Glomerular visceral epithelial cell (primary cell): ENCODE data around the gene IL21.
A peak's percentile ranks its signal among the peaks of the same experiment; 100 is the strongest.
"Not testable (repeated sequence)": the region's sequence is repeated elsewhere in the genome, so short reads cannot be mapped to it uniquely, and the experiment has no call there.

Experiments used
- DNase-seq: peaks from one replicate; pipeline ENCODE4 v3.0.0-alpha.2; 2016; ENCODE audit errors: extremely low spot score

IL21 gene

GRCh38 chr4:122577808-122578781 lies 42.8 kb downstream of the IL21 start:
- peak; percentile 44 for DNase-seq

DNA sequence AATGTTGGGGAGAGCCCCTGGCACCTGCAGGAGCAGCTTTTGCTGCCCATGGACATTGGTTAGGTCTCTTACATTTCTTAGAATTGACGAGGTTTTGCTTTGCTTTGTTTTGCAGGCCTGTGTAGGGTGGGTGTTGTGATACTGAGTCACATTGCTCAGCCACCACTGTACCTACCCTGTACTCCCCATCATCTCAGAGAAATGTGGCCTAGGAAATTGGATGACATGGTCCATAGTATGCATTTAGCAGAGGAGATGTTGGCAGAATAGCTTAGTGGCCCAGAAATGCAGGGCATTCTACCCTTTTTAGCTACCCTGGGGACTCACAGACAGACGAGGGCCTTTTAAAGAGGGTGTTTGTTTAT lies 43.7 kb downstream of the IL21 start:
- no peak for DNase-seq

GRCh38 chr4:122576261-122577188 lies 44.3 kb downstream of the IL21 start:
- peak; percentile 59 for DNase-seq

DNA sequence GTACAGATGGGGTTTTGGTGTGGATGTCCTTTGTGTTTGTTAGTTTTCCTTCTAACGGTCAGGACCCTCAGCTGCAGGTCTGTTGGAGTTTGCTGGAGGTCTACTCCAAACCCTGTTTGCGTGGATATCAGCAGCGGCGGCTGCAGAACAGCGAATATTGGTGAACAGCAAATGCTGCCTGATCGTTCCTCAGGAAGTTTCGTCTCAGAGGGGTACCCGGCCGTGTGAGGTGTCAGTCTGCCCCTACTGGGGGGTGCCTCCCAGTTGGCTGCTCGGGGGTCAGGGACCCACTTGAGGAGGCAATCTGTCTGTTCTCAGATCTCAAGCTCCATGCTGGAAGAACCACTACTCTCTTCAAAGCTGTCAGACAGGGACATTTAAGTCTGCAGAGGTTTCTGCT lies 46.5 kb downstream of the IL21 start:
- not testable (repeated sequence) for DNase-seq

DNA sequence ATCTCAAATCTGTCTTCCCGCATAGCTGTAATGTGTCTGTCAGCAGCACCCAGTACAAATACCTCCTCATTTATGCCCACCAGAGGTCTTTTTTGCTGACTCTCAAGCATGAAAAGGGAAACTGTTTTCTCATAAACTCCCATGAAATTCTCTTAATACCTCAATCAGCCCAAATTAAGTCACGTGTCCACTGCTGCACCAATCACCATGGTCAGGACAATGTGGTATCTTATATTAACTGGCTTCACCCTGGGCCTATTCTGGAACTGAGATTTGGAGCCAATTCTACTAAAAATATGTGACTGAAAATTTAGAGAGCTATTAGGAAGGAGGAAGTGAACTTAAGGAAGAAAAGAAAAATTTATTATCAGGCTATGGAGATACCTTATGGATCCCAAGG lies 58.4 kb downstream of the IL21 start:
- no peak for DNase-seq
